GM18519 (cell line): ENCODE data around the gene POLDIP3.
"Not testable (repeated sequence)": the region's sequence is repeated elsewhere in the genome, so short reads cannot be mapped to it uniquely, and the experiment has no call there.

Experiments used
- ATAC-seq: cut with Tn5 transposase; IDR thresholded peaks from one replicate; pipeline ENCODE4 v1.9.1; 2021; ENCODE audit warnings: mild to moderate bottlenecking, moderate library complexity; ENCODE audit not compliant: unreplicated experiment, low FRiP score

Gene POLDIP3

DNA sequence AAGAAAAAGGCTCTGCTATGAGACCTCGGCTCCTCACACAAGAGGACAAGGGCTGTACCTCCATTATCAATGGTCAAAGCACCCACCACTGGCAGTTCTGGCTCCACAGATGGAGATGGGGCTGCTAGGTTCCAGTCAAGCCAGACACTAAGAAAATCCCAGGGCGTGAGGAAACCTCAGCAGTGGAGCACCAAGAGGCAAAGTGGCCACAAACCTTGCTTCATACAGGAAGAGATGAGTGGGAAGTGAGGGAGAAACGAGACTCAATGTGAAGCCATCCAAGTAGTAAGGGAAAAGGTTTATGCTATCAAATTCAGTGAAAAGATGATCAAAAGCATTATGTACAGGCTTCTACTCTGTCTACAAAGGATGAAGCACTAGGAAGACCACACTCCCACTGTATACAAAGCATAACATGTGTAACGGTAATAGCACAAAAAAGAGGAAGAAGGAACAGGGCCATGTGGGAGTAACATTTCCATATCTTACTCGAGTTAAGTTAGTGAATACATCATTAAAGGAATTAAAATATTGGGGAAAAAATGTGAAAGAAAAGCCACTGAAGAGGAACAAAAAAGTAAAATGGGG is 27.0 kb downstream of the POLDIP3 start:
- ATAC-seq, result no peak

DNA sequence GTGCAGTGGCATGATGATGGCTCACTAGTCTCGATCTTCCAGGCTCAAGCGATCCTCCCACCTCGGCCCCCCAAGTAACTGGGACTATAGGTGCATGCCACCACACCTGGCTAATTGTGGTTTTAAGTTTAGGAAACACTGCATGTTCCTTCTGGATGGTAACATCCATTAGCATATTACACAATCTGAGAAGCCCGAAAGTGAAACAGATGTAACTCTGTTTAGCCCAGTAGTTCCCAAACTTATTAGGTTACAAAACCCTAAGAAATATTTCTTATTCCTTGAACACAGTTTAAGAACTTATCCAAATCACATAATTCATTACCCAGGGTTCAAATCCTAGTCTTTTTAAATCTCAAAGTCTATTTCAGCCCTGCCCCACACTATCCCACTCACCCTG is 28.3 kb downstream of the POLDIP3 start:
- ATAC-seq, result no peak

DNA sequence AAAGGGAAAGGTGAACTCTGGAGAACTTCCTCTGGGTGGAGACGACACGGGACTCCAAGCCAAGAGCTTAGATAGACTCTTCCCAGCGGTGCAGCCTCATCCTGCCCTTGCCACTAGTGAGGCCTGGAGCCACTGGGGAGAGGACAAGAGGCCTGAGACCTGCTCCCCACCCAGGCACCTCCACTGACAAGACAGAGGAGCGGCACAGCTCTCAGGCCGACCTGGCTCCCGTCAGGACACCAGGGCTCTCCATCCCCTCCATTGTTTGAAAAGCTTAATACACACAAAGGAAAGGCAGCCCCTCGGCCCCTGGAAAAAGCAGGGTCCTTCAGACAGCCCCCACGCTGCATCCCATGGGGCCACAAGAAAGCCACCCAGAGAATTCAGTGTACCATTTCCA is 29.6 kb downstream of the POLDIP3 start:
- ATAC-seq, result no peak

DNA sequence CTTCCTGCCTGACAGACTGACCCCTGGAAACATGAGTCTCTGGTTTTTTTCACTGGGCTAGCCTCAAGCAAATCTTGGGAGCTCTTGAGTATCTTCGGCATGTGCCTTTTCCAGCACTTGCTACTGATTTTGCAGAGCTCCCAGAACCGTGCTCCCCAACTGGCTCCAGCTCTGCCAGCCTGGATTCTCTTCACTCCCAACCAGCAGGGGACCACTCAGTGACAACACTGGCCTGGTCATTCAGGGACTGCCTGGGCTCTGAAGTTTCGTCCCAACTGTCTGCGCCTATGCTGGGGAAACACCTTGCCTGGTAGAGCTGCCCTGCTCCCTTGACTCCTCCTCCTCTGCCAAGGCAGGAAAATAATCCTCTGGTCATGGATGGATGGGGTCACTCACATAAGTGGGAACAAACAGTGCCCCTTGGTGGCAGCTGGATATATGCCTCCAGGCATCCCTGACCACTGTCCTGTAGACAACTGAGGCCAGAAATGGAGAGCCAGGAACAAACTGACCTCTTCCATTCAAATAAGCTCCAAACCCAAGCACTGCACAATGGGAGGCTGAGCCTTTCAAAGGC is 30.2 kb downstream of the POLDIP3 start:
- ATAC-seq, result no peak

DNA sequence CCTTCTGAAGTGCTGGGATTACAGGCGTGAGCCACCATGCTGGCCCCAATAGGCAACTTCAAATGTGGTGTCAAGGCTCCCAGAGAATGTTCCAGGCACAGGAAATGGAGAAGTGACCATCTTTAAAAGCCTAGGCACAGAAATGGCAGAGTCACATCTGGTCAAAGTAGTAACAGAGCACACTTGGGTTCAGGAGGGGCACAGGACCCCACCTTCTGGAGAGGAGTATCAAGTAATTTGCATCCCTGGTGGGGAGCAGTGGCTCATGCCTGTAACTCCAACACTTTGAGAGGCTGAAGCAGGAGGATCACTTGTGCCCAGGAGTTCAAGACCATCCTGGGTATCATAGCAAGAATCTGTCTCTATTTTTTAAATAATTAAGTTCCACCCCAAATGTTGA is 31.7 kb downstream of the POLDIP3 start:
- ATAC-seq, result no peak

DNA sequence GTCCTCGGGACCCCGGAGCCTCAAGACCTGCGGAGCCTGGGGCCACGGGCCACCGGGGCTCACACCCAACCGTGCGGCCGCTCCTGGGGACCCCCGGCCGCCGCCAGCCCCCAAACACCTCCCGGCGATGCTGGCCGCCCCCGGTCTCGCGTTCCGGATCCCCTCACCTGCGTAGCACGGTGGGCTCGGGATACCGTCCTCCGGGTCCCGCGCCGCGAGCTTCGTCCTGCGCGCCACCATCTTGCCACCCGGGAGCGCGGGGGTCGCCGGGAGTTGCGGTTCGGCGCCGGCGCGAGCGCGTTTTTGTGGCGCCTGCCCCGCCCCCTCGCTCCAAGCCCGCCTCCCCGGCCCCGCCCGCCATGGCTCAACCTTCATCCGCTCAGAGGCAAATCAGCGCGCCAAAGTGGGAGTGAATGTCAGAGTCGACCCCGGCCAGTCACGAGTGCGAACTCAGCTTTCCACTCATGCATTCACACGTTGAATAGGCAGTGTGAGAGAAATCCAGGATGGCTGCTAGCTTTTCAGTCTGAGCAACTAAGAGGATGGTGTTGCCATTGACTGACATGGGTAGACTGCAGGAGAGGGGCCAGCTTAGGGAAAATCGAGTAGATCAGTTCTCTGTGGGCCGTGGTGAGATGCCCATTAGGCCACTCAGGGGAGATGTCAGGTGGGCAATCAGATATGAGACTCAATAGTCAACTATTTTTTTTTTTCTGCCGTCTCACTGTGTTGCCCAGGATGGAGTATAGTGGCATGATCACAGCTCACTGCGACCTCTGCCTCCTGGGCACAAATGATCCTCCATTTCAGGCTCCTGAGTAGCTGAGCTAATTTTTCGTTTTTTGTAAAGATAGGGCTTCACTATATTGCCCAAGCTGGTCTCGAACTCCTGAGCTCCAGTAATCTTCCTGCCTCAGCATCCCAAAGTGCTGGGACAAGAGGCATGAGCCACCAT is 32.6 kb downstream of the POLDIP3 start:
- peak; percentile 38 for ATAC-seq

DNA sequence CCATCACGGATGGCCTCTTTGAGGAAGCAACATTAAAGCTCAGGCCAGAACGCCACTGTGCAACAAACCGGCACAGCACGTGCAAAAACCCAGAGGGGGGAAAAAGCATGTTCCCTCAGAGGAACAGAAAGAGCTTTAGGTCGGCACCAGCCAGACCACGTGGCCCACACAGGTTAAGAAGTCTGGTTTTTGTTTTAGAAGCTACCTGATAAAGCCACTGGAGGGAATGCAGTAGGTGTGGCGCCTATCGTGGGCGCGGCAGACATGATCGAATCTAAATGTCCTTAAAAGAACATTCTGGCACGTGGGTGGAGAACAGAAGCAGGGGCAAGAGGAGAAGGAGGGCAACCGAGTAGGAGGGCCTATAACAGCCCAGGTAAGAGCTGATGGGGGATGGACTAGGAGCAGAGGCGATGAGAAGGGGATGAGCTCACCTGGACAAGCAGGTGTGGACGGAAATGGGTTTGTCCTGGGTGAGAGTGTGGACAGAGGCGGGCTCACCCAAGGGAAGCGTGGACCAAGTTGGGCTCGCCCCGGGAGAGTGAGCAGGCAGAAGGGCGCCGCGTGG is 33.4 kb downstream of the POLDIP3 start:
- ATAC-seq, result not testable (repeated sequence)

DNA sequence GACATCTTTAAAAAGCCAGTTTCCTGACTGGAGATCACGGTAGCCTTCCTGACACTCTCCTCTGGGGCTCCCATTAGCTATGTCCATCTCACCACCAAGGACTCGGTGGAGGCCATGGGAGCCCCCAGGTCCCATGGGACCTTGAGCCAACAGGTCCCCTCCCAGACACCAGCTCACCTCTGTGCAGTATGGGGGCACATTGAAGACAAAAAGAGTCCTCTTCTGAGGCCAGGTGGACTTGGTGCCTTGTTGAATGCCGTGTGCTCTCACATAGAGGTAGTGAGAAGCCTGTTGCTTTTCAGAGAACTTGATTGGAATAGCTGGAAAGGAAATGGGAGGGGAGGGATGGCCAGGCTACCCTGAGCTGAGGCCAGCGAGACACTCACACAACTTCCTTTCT is 34.6 kb downstream of the POLDIP3 start:
- ATAC-seq, result not testable (repeated sequence)

DNA sequence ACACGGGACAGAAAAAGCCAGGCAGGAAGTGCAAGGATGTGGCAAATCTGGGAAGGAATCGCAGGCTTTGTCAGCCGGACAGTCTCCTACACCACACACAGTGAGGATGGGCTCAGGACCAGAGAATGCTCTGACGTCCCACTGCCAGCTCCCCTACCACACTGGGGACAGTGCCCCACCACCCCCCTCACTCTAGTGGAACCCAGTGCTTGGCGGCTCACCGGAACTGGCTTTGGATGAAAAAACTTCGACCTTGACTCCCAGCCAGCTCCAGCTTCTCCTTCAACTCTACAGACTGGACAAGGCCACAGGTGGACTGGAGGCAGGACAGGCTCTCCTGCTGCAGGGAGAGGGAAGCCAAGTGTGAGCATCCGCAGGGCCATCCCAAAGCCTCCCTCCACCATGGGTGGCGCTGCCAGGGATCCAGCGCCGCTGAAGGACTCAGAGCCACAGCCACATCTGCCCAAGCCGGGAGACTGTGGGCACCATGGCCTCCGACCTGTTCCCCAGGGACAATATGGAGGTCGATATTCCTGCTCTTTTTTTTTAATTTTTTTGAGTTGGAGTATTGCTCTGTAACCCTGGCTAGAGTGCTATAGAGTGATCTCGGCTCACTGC is 37.0 kb downstream of the POLDIP3 start:
- ATAC-seq, result no peak

DNA sequence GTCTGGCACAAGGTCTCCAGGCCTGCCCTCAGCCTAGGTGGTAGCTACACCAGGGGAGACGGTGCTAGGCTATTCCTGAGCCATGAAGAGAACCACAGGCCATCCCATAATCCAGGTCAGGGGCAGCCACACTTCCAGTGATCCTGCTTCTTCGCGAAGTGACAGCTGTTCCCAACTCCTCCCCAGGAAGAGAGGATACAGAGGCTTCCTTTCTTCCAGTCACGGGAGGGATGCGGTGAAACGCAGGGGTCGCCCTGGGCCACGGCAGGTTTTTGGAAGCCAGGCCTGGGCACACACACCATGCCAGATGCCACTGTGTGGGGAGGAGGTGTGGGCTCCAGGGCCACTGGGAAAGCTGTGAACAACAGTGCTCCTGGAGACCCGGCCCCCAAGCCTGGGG is 37.5 kb downstream of the POLDIP3 start:
- not testable (repeated sequence) for ATAC-seq

DNA sequence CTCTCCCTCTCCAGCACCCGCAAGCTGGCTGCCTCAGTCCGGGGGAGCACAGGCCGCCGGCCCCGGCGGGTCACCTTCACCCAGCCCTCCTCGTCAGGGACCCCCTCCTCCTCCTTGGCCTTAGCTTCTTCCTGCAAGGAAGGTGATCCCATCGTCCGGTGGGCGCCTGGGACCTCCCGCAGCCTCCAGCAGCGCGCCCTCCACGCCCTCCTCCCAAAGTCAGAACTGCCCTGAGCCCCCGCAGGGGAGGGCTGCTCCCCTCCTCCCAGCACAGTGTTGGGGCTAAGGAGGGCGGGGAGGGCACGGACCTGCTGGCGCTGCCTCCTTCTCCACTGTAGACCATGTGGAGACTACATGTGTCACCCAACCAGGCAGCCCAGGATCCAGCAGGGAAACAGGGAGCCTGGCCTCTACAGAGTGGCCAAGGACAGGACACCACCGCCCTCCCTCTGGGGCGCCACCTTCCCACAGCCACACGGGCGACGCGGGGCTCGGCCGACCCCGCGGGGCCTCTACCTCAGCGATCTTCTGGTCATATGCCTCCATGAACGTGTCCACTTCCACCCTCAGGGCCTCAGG is 38.6 kb downstream of the POLDIP3 start:
- ATAC-seq, result not testable (repeated sequence)

DNA sequence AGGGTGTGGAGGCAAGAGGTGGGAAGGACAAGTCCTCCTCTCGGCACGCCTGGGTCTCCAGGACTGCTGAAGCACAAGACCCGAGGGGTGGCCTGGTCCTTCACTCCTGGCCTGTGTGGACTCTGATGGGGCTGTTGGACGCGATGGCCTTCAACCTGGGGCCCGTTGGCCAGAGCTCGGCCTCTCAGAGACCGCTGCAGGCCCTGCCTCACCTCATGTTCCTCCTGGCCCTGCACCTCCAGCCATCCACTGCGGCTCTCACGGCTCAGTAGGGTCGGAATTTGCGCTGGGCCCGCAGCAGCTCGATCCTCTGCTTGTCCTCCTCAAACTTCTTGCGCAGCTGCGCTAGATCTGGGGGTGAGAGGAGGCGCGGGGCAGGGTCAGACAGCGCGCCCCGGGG is 40.2 kb downstream of the POLDIP3 start:
- not testable (repeated sequence) for ATAC-seq

DNA sequence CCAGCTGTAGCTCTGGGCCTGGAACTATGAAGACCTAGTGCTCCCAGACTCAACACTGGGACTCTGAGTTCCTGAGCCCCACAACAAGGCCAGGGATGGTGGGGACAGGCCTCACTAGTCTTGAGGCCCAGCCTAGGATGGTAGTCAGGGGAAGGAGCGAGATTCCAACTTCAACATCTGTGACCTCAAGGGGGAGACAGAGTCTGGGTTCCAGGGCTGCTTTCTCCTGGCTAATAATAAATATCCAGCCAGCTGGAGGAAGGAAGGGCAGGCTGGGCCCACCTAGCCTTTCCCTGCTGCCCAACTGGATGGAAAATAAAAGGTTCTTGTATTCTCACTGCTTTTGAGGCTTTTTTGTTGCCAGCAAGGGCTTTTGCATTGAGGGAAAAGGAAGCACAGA is 40.6 kb downstream of the POLDIP3 start:
- ATAC-seq, result not testable (repeated sequence)

DNA sequence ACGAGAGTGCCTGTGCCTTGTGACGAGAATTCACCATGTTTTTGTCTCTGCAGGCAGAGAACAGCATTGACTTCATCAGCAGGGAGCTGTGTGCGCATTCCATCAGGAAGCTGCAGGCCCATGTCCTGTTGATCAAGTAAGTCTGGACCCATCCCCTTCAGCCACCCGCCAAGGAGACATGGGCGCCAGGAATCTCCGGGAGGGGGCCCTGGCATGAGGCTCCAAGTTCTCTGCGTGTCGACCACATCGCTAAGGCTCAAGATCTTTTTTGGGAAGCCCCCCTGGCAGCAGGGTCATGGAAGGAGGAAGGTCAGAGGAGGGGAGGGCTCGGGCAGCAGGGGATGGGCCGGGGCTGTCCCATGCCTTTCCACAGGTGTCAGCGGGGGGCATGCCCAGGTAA is 43.6 kb downstream of the POLDIP3 start:
- not testable (repeated sequence) for ATAC-seq

DNA sequence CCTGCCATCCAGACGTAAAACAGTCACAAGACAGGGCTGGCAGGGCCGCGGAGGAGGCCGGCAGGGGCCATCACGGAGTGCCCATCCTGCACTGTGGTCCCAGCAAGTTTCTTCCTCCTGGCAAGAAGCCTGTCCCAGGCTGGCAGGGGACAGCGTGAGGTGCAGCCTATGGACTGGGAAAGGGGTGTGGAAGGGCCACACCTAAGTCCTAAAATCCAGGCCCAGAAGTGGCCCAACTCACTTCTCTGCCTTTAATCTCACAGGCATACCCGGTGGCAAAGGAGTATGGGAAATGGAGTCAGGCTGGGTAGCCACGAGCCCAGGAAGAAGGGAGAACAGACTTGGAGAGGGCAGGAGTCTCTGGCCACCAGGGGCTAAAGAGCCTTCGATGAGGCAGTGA is 44.1 kb downstream of the POLDIP3 start:
- ATAC-seq, result not testable (repeated sequence)

DNA sequence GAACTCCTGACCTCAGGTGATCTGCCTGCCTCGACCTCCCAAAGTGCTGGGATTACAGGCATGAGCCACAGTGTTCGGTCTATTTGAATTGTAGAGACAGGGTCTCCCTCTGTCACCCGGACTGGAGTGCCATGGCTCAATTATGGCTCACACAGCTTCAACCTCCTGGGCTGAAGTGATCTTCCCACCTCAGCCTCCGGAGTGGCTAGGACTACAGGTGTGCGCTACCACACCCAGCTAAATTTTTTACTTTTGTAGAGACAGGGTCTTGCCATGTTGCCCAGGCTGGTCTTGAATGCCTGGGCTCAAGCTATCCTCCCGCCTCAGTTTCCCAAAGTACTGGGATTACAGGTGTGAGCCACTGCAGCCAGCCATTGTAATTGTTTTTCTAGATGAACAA is 46.7 kb downstream of the POLDIP3 start:
- not testable (repeated sequence) for ATAC-seq

DNA sequence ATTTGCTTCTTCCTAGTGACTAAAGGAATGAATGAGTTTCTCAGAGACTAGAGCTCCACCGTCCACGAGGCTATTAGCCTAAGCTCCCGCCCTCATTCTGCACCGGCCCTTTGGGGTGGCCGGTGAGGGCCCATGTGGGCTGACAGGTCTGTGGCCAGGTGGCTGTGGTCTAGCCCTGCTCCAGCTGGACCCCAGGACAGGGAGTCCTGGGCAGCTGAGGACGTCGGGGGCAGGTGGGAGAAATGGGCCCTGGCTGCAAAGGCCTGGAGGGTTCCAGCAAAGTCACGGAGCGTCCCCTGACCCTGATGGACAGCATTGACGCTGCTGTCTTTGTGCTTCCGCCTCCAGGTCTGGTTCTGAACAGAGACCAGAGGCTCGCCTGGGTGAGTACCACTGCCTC is 48.7 kb downstream of the POLDIP3 start:
- ATAC-seq, result no peak

DNA sequence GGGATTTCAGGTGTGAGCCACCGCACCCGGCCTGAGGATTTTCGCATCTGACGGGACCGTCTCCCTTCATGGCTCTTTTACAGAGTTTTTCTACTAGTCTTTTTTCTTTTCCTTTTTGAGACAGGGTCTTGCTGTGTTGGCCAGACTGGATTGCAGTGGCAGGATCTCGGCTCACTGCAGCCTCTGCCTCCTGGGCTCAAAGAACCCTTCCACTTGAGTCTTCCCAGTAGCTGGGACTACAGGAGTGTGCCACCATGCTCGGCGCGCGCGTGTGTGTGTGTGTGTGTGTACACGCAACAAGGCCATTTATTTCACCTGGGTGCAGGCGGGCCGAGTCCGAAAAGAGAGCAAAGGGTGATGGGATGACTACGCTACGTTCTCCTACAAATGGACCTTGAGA is 50.0 kb downstream of the POLDIP3 start:
- ATAC-seq, result no peak

DNA sequence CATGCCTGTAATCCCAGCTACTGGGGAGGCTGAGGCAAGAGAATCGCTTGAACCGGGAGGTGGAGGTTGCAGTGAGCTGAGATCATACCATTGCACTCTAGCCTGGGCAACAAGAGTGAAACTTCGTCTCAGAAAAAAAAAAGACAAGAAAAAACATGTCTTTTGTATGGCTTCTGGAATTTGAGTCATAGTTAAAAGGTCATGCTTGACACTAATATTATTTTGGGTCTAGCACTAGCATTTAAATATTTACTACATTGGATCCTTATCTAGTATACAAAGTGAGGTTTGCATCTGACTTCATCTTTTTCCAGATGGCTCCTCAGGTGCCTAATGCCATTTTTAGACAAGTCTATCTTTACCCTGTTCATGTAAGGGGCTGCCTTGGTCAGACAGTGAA is 50.7 kb downstream of the POLDIP3 start:
- ATAC-seq, result not testable (repeated sequence)

DNA sequence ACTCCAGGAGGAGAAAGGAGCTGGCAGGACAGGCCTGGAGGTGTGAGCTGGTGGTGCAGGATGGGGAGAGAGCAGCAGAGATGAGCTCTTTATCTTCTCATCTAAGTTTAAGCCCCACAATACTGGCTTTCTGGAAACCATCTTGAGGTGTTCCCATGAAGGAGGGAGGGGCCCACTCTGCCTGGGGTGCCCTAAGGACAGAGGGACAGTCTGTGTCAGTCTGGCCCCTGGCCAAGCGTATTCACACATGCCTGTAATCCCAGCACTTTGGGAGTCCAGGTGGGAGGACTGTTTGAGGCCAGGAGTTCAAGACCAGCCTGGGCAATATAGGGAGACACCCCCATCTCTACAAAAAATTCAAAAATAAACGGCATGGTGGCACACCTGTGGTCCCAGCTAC is 52.0 kb downstream of the POLDIP3 start:
- ATAC-seq, result no peak
